Hair follicular keratinocyte (primary cell): ENCODE results near the gene FUCA1. TPM values are rescaled to one million over a fixed set of nuclear protein-coding genes. Genes with fewer than 3 reads are reported as not detected.

Experiments
- total RNA-seq: library from RNA; depleted of rRNA; stranded (reverse); fragments of >200 nt; gene quantifications from 2 replicates; pipeline ENCODE4 v1.2.3, GENCODE V29; 2015

FUCA1 gene
- 5.5 and 8.9 TPM in 2 replicates for total RNA-seq

GRCh38 chr1:23867895-23868556 is at the start of gene FUCA1:
Gene FUCA1, minus strand, starts transcription at chr1:23868290. Its CDS starts 4 bp downstream, at chr1:23868286.

GRCh38 chr1:23913212-23913880 is 45.3 kb upstream of the FUCA1 start, which contains the start of gene CNR2:
Gene CNR2, minus strand, starts transcription at chr1:23913362. Its CDS starts 37,745 bp downstream, at chr1:23875617.

GRCh38 chr1:23825076-23825761 is 42.9 kb downstream of the FUCA1 start, which contains the start of gene HMGCL:
Gene HMGCL, minus strand, starts transcription at chr1:23825429. Its CDS starts 14 bp downstream, at chr1:23825415.

DNA sequence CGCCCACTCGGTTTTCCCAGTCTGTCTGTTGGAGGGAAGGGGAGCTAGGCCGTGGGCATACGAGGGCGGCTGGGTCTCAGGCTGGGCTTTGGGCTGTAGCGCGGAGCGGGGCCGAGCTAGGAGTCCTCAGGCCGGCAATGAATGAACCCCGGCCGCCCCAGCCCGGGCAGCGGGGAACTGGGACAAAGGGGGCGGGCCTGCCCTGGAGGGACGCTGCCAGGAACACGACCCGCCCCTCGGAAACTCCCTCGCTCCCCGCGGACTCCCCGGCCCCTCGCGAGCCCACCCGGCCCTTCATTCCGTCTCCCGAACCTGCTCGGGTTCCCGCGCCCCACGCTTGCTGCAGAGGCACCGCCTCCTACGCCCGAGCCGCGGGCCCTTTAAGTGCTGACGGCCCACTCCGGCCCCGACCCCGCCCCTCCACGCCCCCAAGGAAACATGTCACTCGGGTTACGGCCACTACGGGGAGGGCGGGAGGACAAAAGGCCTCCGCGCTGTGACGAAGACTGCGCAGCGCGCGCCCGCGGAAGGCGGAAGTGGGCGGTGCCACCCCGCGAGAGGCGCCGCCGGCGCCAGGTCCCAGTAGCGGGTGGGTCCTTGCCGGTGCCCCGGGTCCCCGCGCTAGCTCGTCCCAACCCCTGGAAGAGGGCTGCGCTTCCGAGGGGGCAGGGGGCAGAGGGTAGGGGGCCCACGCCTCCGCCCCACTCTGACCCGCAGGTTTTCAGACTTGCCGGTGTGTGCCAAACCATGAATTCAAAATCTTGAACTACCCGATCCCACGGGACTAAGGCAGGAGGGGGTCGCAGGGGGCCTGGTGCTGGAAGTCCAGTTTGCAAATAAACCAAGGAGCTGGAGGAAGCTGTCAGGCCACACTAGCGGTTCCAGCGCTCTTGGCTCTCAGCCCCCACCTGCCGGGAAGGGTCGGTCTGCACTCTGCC is 67.4 kb downstream of the FUCA1 start, which contains the start of gene GALE:
TSS of gene GALE (minus strand) at position 355 of the 938 bp plus-strand sequence. CDS start 1,747 bp downstream, outside the sequence.

Other genes with a start within 250 kb of the FUCA1 start
- 1,241 and 1,359 TPM in 2 replicates for gene RPL11, start 176.5 kb downstream of the FUCA1 start, total RNA-seq
- 21.8 and 38.6 TPM in 2 replicates for gene ELOA, start 124.8 kb downstream of the FUCA1 start, total RNA-seq
- gene PITHD1, start 89.9 kb downstream of the FUCA1 start, total RNA-seq: 48.2 and 50.1 TPM in 2 replicates
- gene LYPLA2, start 77.1 kb downstream of the FUCA1 start, total RNA-seq: 112 and 128 TPM in 2 replicates
- 150 and 155 TPM in 2 replicates for gene GALE, start 67.5 kb downstream of the FUCA1 start, total RNA-seq
- gene HMGCL, start 42.9 kb downstream of the FUCA1 start, total RNA-seq: 30.0 and 40.7 TPM in 2 replicates
- not detected in 2 replicates for gene CNR2, start 45.1 kb upstream of the FUCA1 start, total RNA-seq
- 59.7 and 104 TPM in 2 replicates for gene PNRC2, start 91.5 kb upstream of the FUCA1 start, total RNA-seq
- 48.4 and 49.0 TPM in 2 replicates for gene SRSF10, start 112.0 kb upstream of the FUCA1 start, total RNA-seq
- 0.38 and 0.78 TPM in 2 replicates for gene MYOM3, start 243.8 kb upstream of the FUCA1 start, total RNA-seq